G401 (cell line): ENCODE results near the gene H3-3A. TPM values are rescaled to one million over a fixed set of nuclear protein-coding genes. Genes with fewer than 3 reads are reported as not detected.

Experiments used
- DNase-seq: peaks from one replicate; pipeline ENCODE4 v3.0.0-alpha.2; 2015; ENCODE audit warnings: low spot score
- in situ Hi-C: cut with HindIII; loops from 2 replicates; pipeline ENCODE4 v1.10.0; 2016; ENCODE audit warnings: low sequenced_read_pairs, mixed read lengths
- total RNA-seq: library from RNA; depleted of rRNA; stranded (reverse); fragments of >200 nt; shearing (Covaris generic); gene quantifications from 2 replicates; pipeline ENCODE4 v1.2.3, GENCODE V29; 2014; rRNA removed

The H3-3A gene
- total RNA-seq, 1 experiment from 2014 or later = 310 TPM

DNA sequence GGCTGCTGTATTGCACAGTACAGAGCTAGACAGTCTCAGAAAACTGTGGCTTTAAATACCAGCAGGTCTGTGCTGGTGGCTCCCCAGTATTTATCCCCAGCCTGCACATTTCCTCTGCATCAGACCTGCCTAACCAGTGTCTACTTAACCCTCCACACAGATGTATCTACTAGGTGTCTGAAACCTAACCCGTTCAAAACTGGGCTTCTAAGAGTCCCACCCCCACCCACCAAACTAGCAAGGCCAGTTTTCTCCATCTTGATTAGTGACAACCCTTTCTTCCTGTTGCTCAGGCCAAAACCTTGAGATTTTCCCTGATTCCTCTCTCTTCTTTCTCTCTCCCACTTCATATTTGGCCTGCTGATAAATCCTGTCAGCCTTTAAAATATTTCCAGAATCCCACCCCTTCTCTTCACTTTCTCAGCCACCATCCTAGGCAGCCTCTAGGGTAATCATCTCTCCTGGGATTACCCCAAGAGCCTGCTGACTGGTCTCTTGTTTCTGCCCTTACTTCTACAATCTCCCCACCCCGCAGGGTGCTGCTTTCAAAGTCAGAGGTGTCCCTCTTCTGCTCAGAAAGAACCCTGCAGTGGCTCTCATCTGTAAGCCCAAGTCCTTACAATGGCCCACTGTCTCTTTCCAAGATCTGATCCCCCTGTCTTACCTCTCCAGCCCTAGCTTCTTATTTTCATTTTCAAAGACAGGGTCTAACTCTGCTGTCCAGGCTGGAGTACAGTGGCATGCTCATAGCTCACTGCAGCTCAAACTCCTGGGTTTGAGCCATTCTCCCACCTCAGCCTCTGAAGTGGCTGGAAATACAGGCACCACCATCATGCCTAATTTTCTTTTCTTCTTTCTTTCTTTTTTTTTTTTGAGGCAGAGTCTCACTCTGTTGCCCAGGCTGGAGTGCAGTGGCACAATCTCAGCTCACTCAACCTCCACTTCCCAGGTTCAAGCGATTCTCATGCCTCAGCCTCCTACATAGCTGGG, 45.2 kb downstream of the H3-3A start:
- in situ Hi-C loops = no loop called here
- DNase-seq = no peak

DNA sequence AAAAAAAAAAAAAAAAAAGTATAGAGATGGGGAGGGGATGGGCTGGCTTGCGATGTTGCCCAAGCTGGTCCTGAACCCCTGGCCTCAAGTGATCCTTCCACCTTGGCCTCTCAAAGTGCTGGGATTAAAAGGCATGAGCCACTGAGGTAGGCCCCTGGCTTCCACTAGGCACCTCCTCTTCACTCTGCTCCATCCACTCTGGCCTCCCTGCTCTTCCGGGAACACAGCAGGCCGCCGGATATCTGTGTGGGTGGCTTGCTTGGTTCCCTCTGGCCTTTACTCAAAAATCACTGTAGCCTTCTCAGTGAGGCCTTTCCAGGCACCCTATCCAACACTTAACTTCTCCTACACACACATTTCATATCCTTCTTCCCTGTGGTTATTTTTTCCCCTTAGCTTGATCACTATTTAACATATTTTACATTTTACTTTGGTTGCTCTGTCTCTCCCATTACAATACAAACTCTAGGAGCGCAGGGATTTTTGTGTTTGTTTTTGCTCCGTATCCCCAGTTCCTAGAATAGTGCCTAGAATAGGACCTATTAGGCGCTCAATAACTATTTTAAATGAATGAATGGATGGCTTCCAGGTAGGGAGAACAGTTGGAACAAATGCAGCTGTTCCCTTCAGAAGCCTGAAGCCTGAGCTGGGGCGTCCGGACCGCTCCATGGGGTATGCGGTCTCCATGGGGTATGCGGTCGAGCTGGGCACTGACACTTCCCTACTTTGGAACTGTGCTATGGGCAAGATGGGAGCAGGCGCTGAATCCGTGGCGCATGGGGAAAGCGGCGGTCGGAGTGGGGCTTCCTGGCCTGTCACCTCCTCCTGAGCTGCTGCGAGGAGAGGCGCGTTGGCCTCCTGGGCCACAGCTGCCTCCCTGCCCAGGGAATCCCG, 46.7 kb downstream of the H3-3A start:
- peak; percentile 41 for DNase-seq
- in situ Hi-C loops = no loop called here

DNA sequence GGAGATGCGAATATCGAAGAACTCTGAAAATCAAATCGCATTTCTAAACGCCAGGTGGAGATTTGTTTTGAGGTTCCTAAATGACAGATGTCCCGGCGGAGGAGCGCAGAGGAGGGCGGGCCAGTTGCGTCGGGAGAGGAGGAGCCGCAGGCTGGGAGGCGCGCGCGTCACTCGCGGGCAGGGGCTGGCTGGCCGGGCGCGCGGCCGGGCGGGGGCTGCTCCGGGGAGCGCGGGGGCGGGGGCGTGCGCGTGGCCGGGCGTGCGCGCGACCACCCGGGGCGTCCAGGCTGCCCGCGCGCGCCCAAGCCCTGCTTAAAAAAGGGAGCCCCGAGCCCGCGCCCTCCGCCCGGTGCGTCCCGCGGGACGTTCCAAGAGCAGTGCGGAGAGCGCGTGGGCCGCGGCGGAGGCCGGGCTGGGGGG, 47.3 kb downstream of the H3-3A start:
- in situ Hi-C loops = no loop called here
- DNase-seq = peak; percentile 95

DNA sequence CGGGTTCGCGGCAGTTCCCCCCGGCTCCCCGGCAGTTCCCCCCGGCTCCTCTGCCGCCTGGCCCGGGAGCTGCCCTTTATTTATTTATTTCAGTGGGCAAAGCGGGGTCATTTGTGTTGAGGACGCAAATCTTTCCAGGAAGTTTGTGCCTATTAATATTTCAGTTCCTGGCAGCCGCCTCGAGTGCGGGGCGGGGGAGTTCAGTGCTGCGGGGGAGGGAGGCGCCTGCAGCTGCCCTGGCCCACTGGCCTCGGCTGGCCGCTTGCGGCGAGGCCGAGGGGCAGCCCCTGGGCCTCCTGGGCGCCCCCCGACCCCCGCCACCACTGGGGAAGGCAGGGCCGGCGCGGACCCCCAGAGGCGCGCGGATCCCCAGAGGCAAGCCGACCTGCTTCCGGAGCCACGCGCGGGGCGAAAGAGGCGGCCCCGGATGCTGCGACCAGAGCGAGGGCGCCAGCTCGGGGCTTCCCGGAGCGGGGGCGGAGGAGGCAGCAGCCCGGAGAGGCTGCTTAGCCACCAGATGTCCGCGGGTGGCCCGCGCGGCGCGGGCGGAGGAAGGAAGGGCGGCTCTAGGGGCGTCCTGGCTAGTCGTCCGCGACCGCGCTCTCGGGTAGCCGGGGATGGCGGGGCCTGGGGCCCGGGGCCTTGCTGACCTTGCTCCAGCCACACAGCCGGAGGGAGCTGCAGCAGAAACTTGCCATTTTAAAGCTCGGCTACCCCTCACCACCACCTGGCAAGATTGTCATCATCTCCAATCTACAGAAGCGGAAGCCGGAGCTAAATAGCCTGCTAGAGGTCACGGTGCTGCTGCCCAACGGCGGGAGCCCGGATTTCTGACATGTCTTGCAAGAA, 48.0 kb downstream of the H3-3A start:
- in situ Hi-C loops = no loop called here
- peak; percentile 65 for DNase-seq

GRCh38 chr1:226111098-226111882, 48.8 kb downstream of the H3-3A start:
- in situ Hi-C loops = no loop called here
- no peak for DNase-seq

DNA sequence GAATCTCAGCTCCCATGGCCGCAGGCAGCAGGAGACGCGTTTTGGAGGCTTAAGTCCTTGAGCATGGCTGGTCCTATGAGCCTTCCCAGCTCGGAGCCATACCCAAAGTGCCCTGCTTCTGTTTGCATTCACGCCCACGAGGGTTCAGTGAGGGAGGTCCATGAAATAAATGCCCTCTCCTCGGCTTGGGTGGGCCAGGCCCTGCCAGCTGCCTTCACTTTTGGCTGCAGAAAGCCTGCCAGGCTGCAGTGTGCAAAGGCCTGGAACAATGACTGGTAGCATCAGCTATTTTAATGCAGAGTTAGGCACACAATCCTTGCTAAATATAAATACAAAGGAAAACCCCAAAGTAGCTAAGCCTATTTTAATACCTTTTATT, 49.4 kb downstream of the H3-3A start:
- in situ Hi-C loops = no loop called here
- DNase-seq = peak; percentile 28

DNA sequence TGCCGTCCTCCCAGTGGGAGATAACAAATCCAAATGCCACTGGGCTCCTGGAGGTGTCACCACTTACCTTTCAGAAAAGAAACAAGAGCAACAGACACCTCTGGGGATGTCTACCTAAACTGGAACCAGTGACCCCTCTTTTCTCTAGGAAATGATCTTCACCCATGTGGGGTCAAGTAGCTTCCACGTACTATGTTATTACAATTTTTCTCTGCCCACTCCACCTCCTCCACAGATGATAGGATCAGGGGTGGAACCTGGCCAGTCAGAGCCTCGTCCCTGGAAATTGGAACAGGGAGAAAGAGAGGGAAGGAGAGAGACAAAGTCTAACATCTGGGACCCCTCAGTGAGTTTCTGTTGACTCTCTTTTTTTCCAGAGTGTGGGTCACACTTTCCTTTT, 50.1 kb downstream of the H3-3A start:
- in situ Hi-C loops = no loop called here
- no peak for DNase-seq

DNA sequence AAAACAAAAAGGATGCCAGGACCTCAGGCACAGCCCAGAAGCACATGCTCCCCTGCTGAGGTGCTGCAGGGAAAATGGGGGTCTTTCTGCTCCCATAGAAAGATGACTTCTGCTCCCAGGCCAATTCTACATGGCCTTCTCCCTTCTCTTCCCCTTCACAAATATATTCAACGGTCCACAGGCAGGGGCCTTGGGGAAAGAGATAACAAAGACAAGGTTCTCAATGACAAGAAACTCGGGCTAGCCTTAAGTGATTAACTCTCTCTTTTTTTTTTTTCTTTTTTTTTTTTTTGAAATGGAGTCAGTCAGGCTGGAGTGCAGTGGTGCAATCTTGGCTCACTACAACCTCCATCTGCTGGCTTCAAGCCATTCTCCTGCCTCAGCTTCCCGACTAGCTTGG, 54.2 kb downstream of the H3-3A start:
- in situ Hi-C loops = no loop called here
- DNase-seq = no peak

DNA sequence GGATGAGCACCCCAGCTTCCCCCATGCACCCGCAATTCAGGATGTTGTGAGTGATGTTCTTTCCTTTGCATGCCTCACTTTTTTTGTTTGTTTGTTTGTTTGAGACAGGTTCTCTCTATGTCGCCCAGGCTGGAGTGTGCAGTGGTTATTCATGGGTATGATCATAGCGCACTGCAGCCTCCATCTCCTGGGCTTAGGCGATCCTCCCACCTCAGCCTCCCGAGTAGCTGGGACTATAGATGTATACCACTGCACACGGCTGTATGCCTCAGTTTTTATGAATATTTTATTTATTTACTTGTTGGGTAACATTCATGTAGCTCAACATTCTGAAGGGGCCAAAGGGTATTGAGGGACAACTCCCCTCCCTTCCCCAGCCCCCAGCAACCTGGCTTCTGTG, 54.8 kb downstream of the H3-3A start:
- no peak for DNase-seq

DNA sequence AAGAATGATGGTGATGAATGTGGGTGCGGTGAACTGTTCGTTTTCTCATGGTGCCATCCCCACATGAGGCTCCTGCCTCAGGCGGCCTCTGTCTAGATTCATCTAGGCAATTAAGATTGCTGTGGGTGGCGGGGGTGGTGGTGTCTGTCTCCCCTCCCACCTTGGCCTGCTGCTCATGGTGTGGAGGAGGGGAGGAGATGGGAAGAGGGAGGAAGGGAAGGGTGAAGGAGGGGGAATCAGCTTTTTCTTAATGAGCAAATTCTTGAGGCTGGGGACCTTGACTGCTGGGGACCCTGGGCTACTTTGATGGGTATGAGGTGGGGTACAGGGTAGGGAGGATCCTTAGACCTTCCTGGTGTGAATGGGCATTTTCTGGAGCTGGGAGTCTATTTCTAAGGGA, 55.8 kb downstream of the H3-3A start:
- DNase-seq = no peak
- in situ Hi-C loops = no loop called here

More for the DNA sequence above, 54.8 kb downstream of the H3-3A start:
- in situ Hi-C loops = no loop called here

DNA sequence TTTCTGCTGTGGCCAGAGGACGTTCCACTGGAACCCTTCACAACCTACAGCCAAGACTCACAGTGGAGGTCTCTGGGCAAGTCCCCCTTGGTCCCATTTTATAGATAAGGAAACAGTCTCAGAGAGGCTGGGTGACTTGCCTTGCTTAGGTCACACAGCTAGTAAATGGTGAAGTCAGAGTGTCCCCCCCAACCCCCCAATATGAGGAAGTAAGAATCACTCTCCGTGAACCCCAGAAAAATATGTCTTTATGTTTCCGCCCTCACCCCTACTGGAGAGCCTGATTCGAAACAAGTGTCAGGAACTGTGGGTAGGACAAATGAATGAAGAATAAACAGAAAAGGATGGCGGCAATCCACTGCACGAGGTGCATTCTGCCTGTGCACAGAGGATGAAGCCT, 56.7 kb downstream of the H3-3A start:
- in situ Hi-C loops = no loop called here
- no peak for DNase-seq

DNA sequence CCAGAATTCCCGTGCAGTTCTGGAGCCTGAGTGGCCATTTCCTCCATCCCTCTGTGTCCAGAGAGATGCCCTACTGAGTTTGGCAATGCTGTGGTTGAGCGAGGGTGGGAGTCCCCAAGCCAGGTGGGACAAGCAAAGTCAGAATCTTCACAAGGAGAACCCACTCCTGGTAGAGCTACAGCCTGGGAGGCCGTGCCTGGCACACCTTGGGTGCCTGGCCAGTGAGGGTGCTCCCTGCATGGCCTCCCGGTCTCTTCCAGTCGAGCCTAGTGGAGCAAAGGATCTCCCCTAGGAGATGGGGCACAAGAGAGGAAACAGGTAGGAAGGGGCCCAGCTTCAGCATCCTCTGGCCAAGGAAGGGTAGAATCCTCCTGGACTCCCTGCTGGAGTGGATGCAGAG, 57.9 kb downstream of the H3-3A start:
- in situ Hi-C loops = no loop called here
- DNase-seq = no peak

- in situ Hi-C loops = no loop called here
- DNase-seq = no peak
These were observed 58.6 kb downstream of the H3-3A start for GRCh38 chr1:226121049-226121586.

Other genes starting within 250 kb of the H3-3A start
- gene TMEM63A, start 180.3 kb upstream of the H3-3A start, total RNA-seq = 1.8 and 2.2 TPM in 2 replicates
- not detected in 2 replicates for gene LEFTY1, start 173.6 kb upstream of the H3-3A start, total RNA-seq
- 87.3 and 125 TPM in 2 replicates for gene PYCR2, start 138.5 kb upstream of the H3-3A start, total RNA-seq
- not detected in 2 replicates for gene LEFTY2, start 121.5 kb upstream of the H3-3A start, total RNA-seq
- gene SDE2, start 63.4 kb upstream of the H3-3A start, total RNA-seq = 13.5 and 22.1 TPM in 2 replicates
- gene ACBD3, start 124.0 kb downstream of the H3-3A start, total RNA-seq = 19.4 and 21.3 TPM in 2 replicates
- not detected in 2 replicates for gene MIXL1, start 160.9 kb downstream of the H3-3A start, total RNA-seq
- 8.6 and 14.8 TPM in 2 replicates for gene LIN9, start 246.4 kb downstream of the H3-3A start, total RNA-seq